NCI-H1048 (cell line): ENCODE data around the gene CISH.

Experiments
- DNase-seq: peaks from one replicate; lab custom pipeline; 2025; lab: John Stamatoyannopoulos, UW

The CISH gene

DNA sequence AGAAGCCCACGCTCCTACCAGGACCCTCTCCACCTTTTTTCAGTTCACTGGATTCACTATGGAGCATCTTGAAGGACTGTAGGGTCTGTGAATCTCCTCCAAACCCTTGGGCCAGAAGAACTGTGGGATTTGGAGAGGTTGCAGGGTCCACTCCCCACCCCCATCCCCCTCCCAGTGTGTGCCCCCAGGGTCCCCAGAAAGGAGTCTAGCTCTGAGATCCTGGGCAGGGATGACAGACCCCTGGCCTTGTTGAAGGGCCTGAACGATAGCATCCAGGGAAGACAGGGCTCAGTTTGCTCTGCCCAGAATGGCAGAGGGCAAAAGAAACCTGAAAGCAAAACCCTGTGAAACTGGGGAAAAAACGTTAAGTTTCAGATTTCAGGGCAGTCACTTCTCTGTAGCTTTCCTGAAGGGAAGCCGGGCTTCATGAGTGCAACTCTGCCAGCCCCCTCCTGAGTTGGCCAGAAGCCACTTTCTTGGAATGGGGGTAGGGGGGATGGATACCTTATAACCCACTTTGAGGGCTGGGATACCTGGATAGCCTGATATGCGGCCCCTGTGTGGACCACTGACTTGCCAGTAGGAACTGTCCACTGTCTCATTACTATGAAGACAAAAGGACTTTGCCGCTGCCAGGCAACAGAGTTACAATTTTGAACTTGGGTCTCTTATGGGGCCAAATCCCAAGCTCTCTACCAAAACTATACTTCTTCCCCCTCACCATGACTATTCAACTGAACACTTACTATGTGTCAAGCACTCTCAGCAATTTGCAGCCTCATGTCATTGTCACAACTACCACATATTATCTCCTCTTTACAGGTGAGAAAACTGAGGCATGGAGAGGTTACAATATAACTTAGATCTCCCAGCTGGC, 1.6 kb upstream of the CISH start:
- DNase-seq, result no peak

GRCh38 chr3:50612234-50612882, 784 bp upstream of the CISH start:
- DNase-seq, result no peak

DNA sequence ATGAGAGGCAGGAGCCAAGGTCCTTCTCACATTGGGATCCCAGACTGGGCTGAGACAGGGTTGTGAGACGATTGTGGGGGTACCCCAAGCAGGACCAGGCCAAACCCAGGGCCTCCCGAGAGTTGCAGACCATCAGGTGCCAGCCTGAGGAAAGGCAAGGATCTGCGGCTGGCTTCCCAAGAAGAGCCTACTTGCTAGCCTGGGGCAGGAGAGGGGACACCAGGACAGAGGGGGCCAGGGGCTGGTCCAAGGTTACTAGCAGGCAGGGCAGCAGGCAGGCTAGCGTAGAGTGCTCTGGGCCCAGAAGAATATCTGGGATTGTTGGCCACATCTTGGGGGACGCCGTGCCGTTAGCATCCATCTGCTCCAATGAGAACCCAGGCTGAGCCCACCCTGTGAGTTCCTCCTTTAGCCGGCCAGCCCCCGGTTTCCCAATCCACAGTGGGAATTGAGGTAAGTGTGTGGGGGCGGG, 546 bp downstream of the CISH start:
- DNase-seq, result no peak

GRCh38 chr3:50610181-50610971, 1.2 kb downstream of the CISH start:
- no peak for DNase-seq

GRCh38 chr3:50609763-50610085, 1.9 kb downstream of the CISH start:
- DNase-seq, result no peak

DNA sequence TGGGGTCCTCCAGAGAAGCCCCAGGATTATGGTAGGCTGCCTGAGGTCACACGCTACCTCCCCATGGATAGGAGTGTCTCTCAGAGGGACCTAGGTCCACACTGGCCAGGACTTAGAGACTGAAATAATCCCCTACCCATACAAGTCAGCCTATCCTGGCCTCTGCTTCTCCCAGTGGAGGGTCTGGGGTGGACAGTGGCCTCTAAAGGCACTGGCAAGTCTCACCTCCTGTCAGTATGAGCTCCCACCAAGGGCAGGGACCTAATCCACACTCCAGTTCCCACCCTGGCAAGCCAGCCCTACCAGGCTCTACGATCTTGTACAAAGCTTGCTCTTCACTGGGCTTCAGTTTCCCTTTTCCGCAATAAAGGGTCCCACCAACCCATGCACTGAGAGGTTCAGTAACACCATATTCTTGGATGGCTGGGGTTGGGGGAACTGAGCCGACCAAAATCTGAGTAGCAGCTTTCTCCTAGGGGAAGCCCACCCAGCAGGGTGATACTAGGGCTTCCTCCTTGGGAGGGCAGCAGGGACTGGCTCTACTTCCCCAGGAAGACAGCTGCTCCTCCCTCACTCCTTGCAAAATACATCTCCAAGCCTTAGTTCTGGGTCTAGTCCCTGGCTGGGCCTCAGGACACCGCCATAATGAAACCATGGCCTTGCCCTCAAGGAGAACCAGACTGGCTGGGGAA, 2.4 kb downstream of the CISH start:
- DNase-seq, result no peak

- DNase-seq, result no peak
These were observed 3.3 kb downstream of the CISH start for GRCh38 chr3:50608278-50608677.

GRCh38 chr3:50607271-50608091, 4.1 kb downstream of the CISH start:
- DNase-seq, result no peak

- DNase-seq, result no peak
These were observed 5.0 kb downstream of the CISH start for GRCh38 chr3:50606596-50606995.

DNA sequence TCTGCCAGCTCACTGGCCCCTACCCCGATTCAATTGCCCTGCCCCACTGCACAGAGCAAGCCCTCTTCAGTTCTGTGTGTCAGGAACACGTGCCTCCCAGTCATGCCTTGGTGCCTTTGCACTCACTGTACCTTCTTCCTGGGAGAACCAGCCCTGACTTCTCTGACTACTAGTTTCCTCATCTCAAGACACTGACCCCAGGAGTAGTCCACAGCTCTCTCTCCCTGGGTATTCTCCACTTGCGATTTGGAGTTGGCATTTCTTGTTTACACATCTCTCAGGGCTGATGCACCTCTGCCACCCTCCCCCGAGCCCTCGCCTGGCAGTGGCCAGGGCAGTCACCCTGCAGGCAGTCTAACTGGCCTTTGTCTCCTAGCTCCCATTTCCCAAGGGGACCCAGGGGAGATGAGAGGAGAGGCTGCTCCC, 5.7 kb downstream of the CISH start:
- DNase-seq, result no peak

- no peak for DNase-seq
These were observed 6.7 kb downstream of the CISH start for GRCh38 chr3:50604628-50605588.

- no peak for DNase-seq
These were observed 7.4 kb downstream of the CISH start for GRCh38 chr3:50604110-50604621.

DNA sequence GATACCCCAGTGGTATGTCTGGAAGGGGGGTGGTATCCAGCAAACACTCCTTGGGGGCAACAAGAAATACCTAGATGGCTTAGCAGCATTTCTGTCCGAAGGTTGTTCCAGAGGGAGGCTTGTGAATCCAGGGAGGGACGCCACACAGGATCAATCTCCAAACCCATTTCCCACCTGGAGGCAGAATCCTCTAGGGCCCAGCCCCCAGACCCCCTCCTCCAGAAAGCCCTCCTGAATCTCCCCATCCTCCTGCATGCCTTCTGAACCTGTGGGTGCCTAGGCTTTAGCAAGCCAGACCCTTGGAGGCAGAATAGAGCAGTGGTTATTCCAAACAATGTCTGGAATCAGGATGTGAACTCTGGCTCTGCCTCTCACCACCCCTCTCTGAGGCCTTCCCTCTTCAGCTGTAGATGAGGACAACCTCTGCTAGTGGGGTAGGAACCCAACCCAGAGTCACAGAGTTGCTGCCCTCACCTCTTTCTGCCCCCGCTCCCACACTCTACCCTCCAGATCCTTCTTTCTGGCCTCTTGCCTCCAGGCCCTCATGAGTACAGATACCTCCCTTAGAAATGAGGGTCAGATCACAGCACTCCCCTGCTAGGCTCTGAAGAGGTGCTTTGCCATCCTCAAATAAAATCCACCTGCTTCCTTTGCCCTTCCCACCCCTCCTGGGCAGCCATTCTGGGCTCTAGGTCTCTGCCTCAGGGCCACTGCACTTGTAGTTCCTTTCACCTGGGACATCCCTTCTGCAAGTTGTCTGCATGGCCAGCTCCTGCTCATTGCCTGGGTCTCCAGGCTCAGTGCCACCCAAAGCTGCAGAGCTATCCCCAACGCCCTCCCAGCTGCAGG, 8.1 kb downstream of the CISH start:
- DNase-seq, result no peak

- no peak for DNase-seq
These were observed 8.9 kb downstream of the CISH start for GRCh38 chr3:50602595-50603191.

GRCh38 chr3:50600841-50601591, 10.6 kb downstream of the CISH start:
- DNase-seq, result no peak

GRCh38 chr3:50600141-50600753, 11.3 kb downstream of the CISH start:
- no peak for DNase-seq

DNA sequence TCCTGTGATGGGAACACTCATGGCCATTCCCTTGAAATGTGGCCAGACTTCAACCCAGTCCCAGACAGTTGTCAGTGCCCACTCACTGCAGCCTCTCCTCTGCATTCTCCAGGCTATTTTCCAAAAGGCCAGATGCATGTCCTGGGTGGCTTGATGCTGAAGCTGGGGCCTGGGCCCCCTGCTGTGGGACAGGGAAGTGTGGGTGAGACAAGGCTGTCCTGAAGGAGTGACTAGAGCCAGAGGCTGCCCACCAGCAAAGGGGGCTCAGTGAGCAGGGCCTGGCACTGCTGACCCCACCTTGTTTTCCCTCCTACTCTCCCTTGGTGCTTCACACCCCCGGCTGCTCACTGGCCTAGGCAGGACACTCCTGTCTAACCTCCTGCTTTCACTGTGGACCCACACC, 11.9 kb downstream of the CISH start:
- no peak for DNase-seq
